SK-N-SH (cell line): Measurements from ENCODE around the gene TMEM218. TPM values are rescaled to one million over a fixed set of nuclear protein-coding genes. Genes with fewer than 3 reads are reported as not detected.

ENCODE experiments used
- CTCF ChIA-PET: fragments of 300-600, 350-600 bp; formaldehyde crosslinking; extraction: SDS; loops from one replicate; lab custom pipeline; 2021; lab: Yijun Ruan, JAX
- POLR2A ChIA-PET: fragments of 350-600 bp; sonication (Branson Sonifier 250); formaldehyde crosslinking; extraction: SDS; loops from one replicate; lab custom pipeline; 2020; ENCODE audit warnings: antibody characterized with exemption, inconsistent platforms; lab: Yijun Ruan, JAX
- DNase-seq: peaks from one replicate; pipeline ENCODE4 v3.0.0; 2012
- H2AFZ ChIP-seq: fragments of 200-600 bp; sonication (generic); 2 replicates; pipeline ENCODE4 v1.8.1; 2016; ENCODE audit warnings: antibody characterized with exemption, mild to moderate bottlenecking, low read depth
- H3F3A ChIP-seq: fragments of 200-600 bp; sonication (generic); replicated peaks from 2 replicates; pipeline ENCODE3; 2016; ENCODE audit warnings: antibody characterized with exemption, mild to moderate bottlenecking; ENCODE audit not compliant: insufficient read depth
- H3K27ac ChIP-seq, 2 experiments: fragments of 200-500 bp in 1 of 2; fragments of 200-600 bp in 1 of 2; sonication (Bioruptor generic) in 1 of 2; sonication (generic), shearing (Covaris generic) in 1 of 2; 2 replicates each; pipeline versions ENCODE4 v1.5.1 to v1.6.1; 2014 to 2016; ENCODE audit warnings: low read depth in 2 of 2, inconsistent platforms in 1 of 2, low read length in 1 of 2, mild to moderate bottlenecking in 1 of 2, mixed read lengths in 1 of 2
- H3K27me3 ChIP-seq: fragments of 200-600 bp; sonication (generic), shearing (Covaris generic); 2 replicates; pipeline ENCODE4 v1.6.1; 2016; ENCODE audit warnings: mixed run types; ENCODE audit not compliant: insufficient read depth
- H3K36me3 ChIP-seq, 2 experiments: fragments of 200-500 bp in 1 of 2; fragments of 200-600 bp in 1 of 2; sonication (Bioruptor generic) in 1 of 2; sonication (generic) in 1 of 2; replicated peaks in 1 of 2; 2 replicates each; pipeline versions ENCODE3 to v1.5.1; 2014 to 2016; ENCODE audit warnings: low read length in 1 of 2, mild to moderate bottlenecking in 1 of 2; ENCODE audit not compliant: insufficient read depth in 2 of 2, control insufficient read depth in 1 of 2
- H3K4me1 ChIP-seq, 2 experiments: fragments of 200-500 bp in 1 of 2; fragments of 200-600 bp in 1 of 2; sonication (Bioruptor generic) in 1 of 2; sonication (generic), shearing (Covaris generic) in 1 of 2; 2 replicates each; pipeline versions ENCODE4 v1.5.1 to v1.6.1; 2014 to 2016; ENCODE audit warnings: low read depth in 1 of 2, low read length in 1 of 2, mixed run types in 1 of 2; ENCODE audit not compliant: insufficient read depth in 2 of 2, control insufficient read depth in 1 of 2
- H3K4me2 ChIP-seq: fragments of 200-600 bp; sonication (generic), shearing (Covaris generic); 2 replicates; pipeline ENCODE4 v1.6.1; 2017; ENCODE audit warnings: mixed run types
- H3K4me3 ChIP-seq, 2 experiments: fragments of 200-500 bp in 1 of 2; fragments of 200-600 bp in 1 of 2; sonication (Bioruptor generic) in 1 of 2; sonication (generic), shearing (Covaris generic) in 1 of 2; 2 replicates each; pipeline versions ENCODE4 v1.5.1 to v1.8.1; 2014 to 2016; ENCODE audit warnings: low read depth in 2 of 2, inconsistent platforms in 1 of 2, low read length in 1 of 2, mild to moderate bottlenecking in 1 of 2, mixed read lengths in 1 of 2, moderate library complexity in 1 of 2
- H3K79me2 ChIP-seq: fragments of 200-600 bp; sonication (generic); 2 replicates; pipeline ENCODE4 v1.8.1; 2017; ENCODE audit warnings: mild to moderate bottlenecking; ENCODE audit not compliant: insufficient read depth
- H3K9ac ChIP-seq: fragments of 200-600 bp; sonication (generic); 2 replicates; pipeline ENCODE4 v1.6.1; 2017; ENCODE audit warnings: mixed run types
- H3K9me2 ChIP-seq: fragments of 200-600 bp; sonication (generic); 2 replicates; pipeline ENCODE4 v1.6.1; 2017; ENCODE audit warnings: mixed run types
- H3K9me3 ChIP-seq: fragments of 200-600 bp; sonication (generic); 2 replicates; pipeline ENCODE4 v1.6.1; 2017; ENCODE audit warnings: mixed run types, mild to moderate bottlenecking, moderate library complexity
- H4K20me1 ChIP-seq: fragments of 200-600 bp; sonication (generic); 2 replicates; pipeline ENCODE4 v1.6.1; 2017; ENCODE audit warnings: mild to moderate bottlenecking, mixed run types; ENCODE audit not compliant: insufficient read depth
- CTCF ChIP-seq: fragments of 200-600 bp; sonication (generic); IDR thresholded peaks from 2 replicates; pipeline ENCODE4 v1.6.1; 2017; ENCODE audit warnings: antibody characterized with exemption, mild to moderate bottlenecking, moderate library complexity
- EP300 ChIP-seq, 2 experiments: IDR thresholded peaks; 2 replicates each; pipeline versions ENCODE4 v1.4.0 to v1.6.1; 2012; ENCODE audit warnings: borderline replicate concordance in 1 of 2, low read depth in 1 of 2, low read length in 1 of 2
- FOXJ3 ChIP-seq: sonication (generic); formaldehyde crosslinking; IDR thresholded peaks from 2 replicates; pipeline ENCODE4 v1.5.1; 2020; ENCODE audit warnings: mild to moderate bottlenecking, missing genetic modification reagents
- GATA2 ChIP-seq: sonication (generic); formaldehyde crosslinking; IDR thresholded peaks from 2 replicates; pipeline ENCODE4 v1.5.0; 2020; ENCODE audit warnings: mild to moderate bottlenecking, missing genetic modification reagents
- JUND ChIP-seq: IDR thresholded peaks from 2 replicates; pipeline ENCODE4 v1.4.0; 2012
- MAX ChIP-seq: IDR thresholded peaks from 2 replicates; pipeline ENCODE4 v1.4.0; 2012; ENCODE audit warnings: low read depth
- MEF2A ChIP-seq: IDR thresholded peaks from 2 replicates; pipeline ENCODE4 v1.4.0; 2012; ENCODE audit warnings: low read depth, borderline replicate concordance
- MXI1 ChIP-seq: IDR thresholded peaks from 2 replicates; pipeline ENCODE4 v1.6.1; 2012; ENCODE audit warnings: mild to moderate bottlenecking, low read depth, low read length, improper control_type of control experiment
- NRF1 ChIP-seq: IDR thresholded peaks from 2 replicates; pipeline ENCODE4 v1.6.1; 2012; ENCODE audit warnings: low read depth, mild to moderate bottlenecking, low read length
- PBX3 ChIP-seq: IDR thresholded peaks from 2 replicates; pipeline ENCODE4; 2012
- POLR2AphosphoS5 ChIP-seq: IDR thresholded peaks from 2 replicates; pipeline ENCODE4 v1.6.1; 2012; ENCODE audit warnings: low read depth, low read length
- REST ChIP-seq: IDR thresholded peaks from 2 replicates; pipeline ENCODE4 v1.6.1; 2012; ENCODE audit warnings: mild to moderate bottlenecking, low read depth, low read length, moderate library complexity
- RXRA ChIP-seq: IDR thresholded peaks from 2 replicates; pipeline ENCODE4 v1.4.0; 2012; ENCODE audit warnings: low read depth, mild to moderate bottlenecking, borderline replicate concordance
- SIN3A ChIP-seq: IDR thresholded peaks from 2 replicates; pipeline ENCODE4 v1.6.1; 2012; ENCODE audit warnings: low read depth, mild to moderate bottlenecking, low read length, moderate library complexity, borderline replicate concordance
- TAF1 ChIP-seq: IDR thresholded peaks from 2 replicates; pipeline ENCODE4 v1.6.1; 2012; ENCODE audit warnings: low read depth, mild to moderate bottlenecking, low read length, moderate library complexity, borderline replicate concordance
- TCF12 ChIP-seq: IDR thresholded peaks from 2 replicates; pipeline ENCODE4 v1.4.0; 2012
- ZBTB33 ChIP-seq: IDR thresholded peaks from 2 replicates; pipeline ENCODE4 v1.4.0; 2012; ENCODE audit warnings: low read depth, borderline replicate concordance
- WGBS: methylation state at CpG from one replicate; pipeline ENCODE4 v1.1.6; 2017; ENCODE audit warnings: low lambda C conversion rate; 5-methylcytosine and 5-hydroxymethylcytosine counted together
- polyA plus RNA-seq, 3 experiments: library from polyadenylated mRNA; depleted of rRNA; stranded (reverse); fragments of >200 nt; gene quantifications; 2 replicates each; pipeline ENCODE4 v1.2.3, GENCODE V29; 2012

Gene TMEM218
- polyA plus RNA-seq, 1 of the 3 experiments (the other 2 are of a cell fraction): 36.2 TPM

- TF ChIP-seq FOXJ3 (CRISPR knock-in tag): no peak
- TF ChIP-seq ZBTB33: no peak
- TF ChIP-seq MAX: no peak
- no peak for TF ChIP-seq REST
- no peak for TF ChIP-seq JUND
- TF ChIP-seq CTCF: no peak
- TF ChIP-seq GATA2 (CRISPR knock-in tag): no peak
- no peak for TF ChIP-seq POLR2AphosphoS5
- no peak for TF ChIP-seq NRF1
- TF ChIP-seq SIN3A: no peak
- TF ChIP-seq TAF1: no peak
- no peak for TF ChIP-seq RXRA
- no peak for TF ChIP-seq EP300 (IDR thresholded peaks at IDR 0.05; ENCODE audit: borderline replicate concordance in 1 of 2, low read depth in 1 of 2, low read length in 1 of 2)
- no peak for TF ChIP-seq MXI1
- TF ChIP-seq PBX3: no peak
- TF ChIP-seq TCF12: no peak
- no peak for TF ChIP-seq MEF2A
- no peak overlapping the region for H2AFZ ChIP-seq
- H3K9me3 ChIP-seq: no peaks in the 10 kb centered on the region
- H3K4me1 ChIP-seq: no peaks in the 10 kb centered on the region
- H3K9ac ChIP-seq: no peak overlapping the region
- no peak overlapping the region for H3K4me3 ChIP-seq
- no peak overlapping the region for H3K4me2 ChIP-seq
- H3K27ac ChIP-seq: no peak overlapping the region
- no peaks in the 10 kb centered on the region for H4K20me1 ChIP-seq
- ChIA-PET POLR2A (interaction anchor here (0.6 kb wide), 2 partner anchors 17 to 297 kb away, joined by 3 read pairs; no protein-coding TSS in a partner anchor), CTCF (interaction anchor here (0.5 to 4.4 kb wide), 11 partner anchors 13 to 433 kb away, joined by 3 to 22 read pairs (median 3); partner anchors contain the start of gene SLC37A2)
- H3F3A ChIP-seq: no peaks in the 10 kb centered on the region
- H3K79me2 ChIP-seq: no peaks in the 10 kb centered on the region
- 83% methylated on average over 10 of the region's 11 CpGs for WGBS
- no peaks in the 10 kb centered on the region for H3K36me3 ChIP-seq
- H3K27me3 ChIP-seq: no peaks in the 10 kb centered on the region
- DNase-seq: no peak
- no peaks in the 10 kb centered on the region for H3K9me2 ChIP-seq
Measured at GRCh38 chr11:125078016-125078415, 33.4 kb downstream of the TMEM218 start.
